Head of caudate nucleus (tissue), 42 donors: ENCODE results near the gene TRABD2A.
A peak's percentile ranks its signal among the peaks of the same experiment; 100 is the strongest.
"Not testable (repeated sequence)": the region's sequence is repeated elsewhere in the genome, so short reads cannot be mapped to it uniquely, and the experiment has no call there.

Experiments
- DNase-seq, 42 donors: peaks; one replicate each; pipeline versions ENCODE4 v3.0.0 to v3.0.0-alpha.2; 2020 to 2021; ENCODE audit warnings: mixed read lengths in 7 of 42
- intact Hi-C: fragments of 100-400 bp; cut with DNase I; formaldehyde crosslinking; loops from one replicate; pipeline ENCODE4 v1.15.0; 2022

The TRABD2A gene

GRCh38 chr2:84880645-84881521 lies at the start of gene TRABD2A:
Gene TRABD2A, minus strand, starts transcription at chr2:84881084. Its CDS starts 45 bp downstream, at chr2:84881039.
- intact Hi-C loops: loop anchor here (10.0 kb wide), 1 partner anchor 386 kb away; no protein-coding TSS in a partner anchor
- peak in 6 of 42 donors; percentile 4 to 43 (median 14) for DNase-seq

- DNase-seq: no peak
- intact Hi-C loops: loop anchor here (5.0 kb wide), 1 partner anchor 370 kb away; no protein-coding TSS in a partner anchor
These were observed 46.4 kb upstream of the TRABD2A start for GRCh38 chr2:84927275-84927627.

GRCh38 chr2:84925724-84926376 lies 45.0 kb upstream of the TRABD2A start:
- intact Hi-C loops: loop anchor here (5.0 kb wide), 1 partner anchor 371 kb away; no protein-coding TSS in a partner anchor
- DNase-seq: peak; percentile 91 to 99 (median 96)

GRCh38 chr2:84925336-84925723 lies 44.4 kb upstream of the TRABD2A start:
- no peak for DNase-seq
- intact Hi-C loops: loop anchor here (5.0 kb wide), 1 partner anchor 372 kb away; no protein-coding TSS in a partner anchor

GRCh38 chr2:84924173-84925106 lies 43.6 kb upstream of the TRABD2A start:
- DNase-seq: peak in 5 of 42 donors; percentile 17 to 46 (median 37)
- intact Hi-C loops: loop anchor here (5.0 kb wide), 1 partner anchor 373 kb away; no protein-coding TSS in a partner anchor

GRCh38 chr2:84923009-84923408 lies 42.1 kb upstream of the TRABD2A start:
- intact Hi-C loops: no loop called here

GRCh38 chr2:84919885-84920580 lies 39.1 kb upstream of the TRABD2A start:
- DNase-seq: peak in 41 of 42 donors; percentile 35 to 92 (median 70)
- intact Hi-C loops: no loop called here

More at GRCh38 chr2:84923009-84923408, 42.1 kb upstream of the TRABD2A start:
- no peak for DNase-seq

- DNase-seq: no peak
- intact Hi-C loops: no loop called here
These were observed 37.5 kb upstream of the TRABD2A start for GRCh38 chr2:84918430-84918829.

GRCh38 chr2:84917821-84918220 lies 36.9 kb upstream of the TRABD2A start:
- intact Hi-C loops: not testable (repeated sequence)
- DNase-seq: peak in 5 of 42 donors; percentile 28 to 63 (median 48)

GRCh38 chr2:84915675-84916074 lies 34.8 kb upstream of the TRABD2A start:
- intact Hi-C loops: not testable (repeated sequence)
- peak in 1 of 42 donors; percentile 34 for DNase-seq

GRCh38 chr2:84914334-84914733 lies 33.5 kb upstream of the TRABD2A start:
- DNase-seq: peak in 2 of 42 donors; percentile 9 to 10
- intact Hi-C loops: no loop called here

GRCh38 chr2:84912984-84913383 lies 32.1 kb upstream of the TRABD2A start:
- peak in 1 of 42 donors; percentile 26 for DNase-seq
- intact Hi-C loops: no loop called here

GRCh38 chr2:84911135-84911678 lies 30.3 kb upstream of the TRABD2A start:
- peak in 1 of 42 donors; percentile 9 for DNase-seq
- intact Hi-C loops: no loop called here

GRCh38 chr2:84908948-84909713 lies 28.2 kb upstream of the TRABD2A start:
- intact Hi-C loops: no loop called here
- peak in 2 of 42 donors; percentile 4 to 21 for DNase-seq

GRCh38 chr2:84906900-84907714 lies 26.2 kb upstream of the TRABD2A start:
- intact Hi-C loops: no loop called here

More at GRCh38 chr2:84906900-84907714, 26.2 kb upstream of the TRABD2A start:
- peak in 27 of 42 donors; percentile 26 to 70 (median 48) for DNase-seq
